NCI-H128 (cell line): ENCODE data around the gene MCTP2.

Experiments
- DNase-seq: peaks from one replicate; lab custom pipeline; 2025; ENCODE audit not compliant: unreplicated experiment; lab: John Stamatoyannopoulos, UW

The MCTP2 gene

GRCh38 chr15:94524565-94524964, 293.2 kb downstream of the MCTP2 start:
- DNase-seq: no peak

GRCh38 chr15:94526071-94526689, 294.8 kb downstream of the MCTP2 start:
- no peak for DNase-seq

GRCh38 chr15:94532226-94532625, 300.9 kb downstream of the MCTP2 start:
- no peak for DNase-seq
